ENCODE data around the gene CST3. TPM values are rescaled to one million over a fixed set of nuclear protein-coding genes. Genes with fewer than 3 reads are reported as not detected.
A peak's percentile ranks its signal among the peaks of the same experiment; 100 is the strongest.

The CST3 gene
- total RNA-seq, 1 donor from 2014 or later: 291 TPM

DNA sequence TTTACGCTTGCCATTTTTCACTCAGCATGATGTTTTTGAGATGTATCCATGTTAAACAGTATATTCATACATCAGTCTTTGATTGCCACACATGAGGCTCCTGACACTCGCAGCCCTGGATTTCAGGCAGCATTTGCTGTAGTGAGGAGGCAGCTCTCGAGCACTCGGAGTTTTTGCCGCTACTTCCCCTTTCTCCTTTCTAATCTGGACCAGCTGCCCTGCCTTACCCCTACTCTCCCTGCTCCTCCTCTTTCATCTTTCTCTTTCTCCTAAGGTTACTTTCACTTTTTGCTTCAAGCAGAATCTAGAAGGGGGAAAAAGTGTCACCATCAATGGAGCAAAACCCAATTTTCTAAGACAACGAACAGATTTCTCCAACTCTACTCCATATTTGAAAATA is 5.9 kb upstream of the CST3 start:
- Mint-ChIP-seq H3K36me3 (no peaks in the 10 kb centered on the region), H3K4me3 (no peak overlapping the region), H3K27me3 (no peaks in the 10 kb centered on the region), H3K4me1 (ENCODE audit: unreplicated experiment) (no peaks in the 10 kb centered on the region), H3K9me3 (no peaks in the 10 kb centered on the region), H3K27ac (no peak overlapping the region)
- TF ChIP-seq CTCF (conservative IDR thresholded peaks at IDR 0.05): no peak
- no peak for DNase-seq (ENCODE audit: extremely low spot score, unreplicated experiment)

GRCh38 chr20:23641936-23642751 is 4.4 kb upstream of the CST3 start:
- no peak for TF ChIP-seq CTCF (conservative IDR thresholded peaks at IDR 0.05)
- Mint-ChIP-seq H3K27ac (peak overlapping the region; percentile 51), H3K27me3 (no peaks in the 10 kb centered on the region), H3K4me1 (ENCODE audit: unreplicated experiment) (no peaks in the 10 kb centered on the region), H3K9me3 (no peaks in the 10 kb centered on the region), H3K4me3 (no peak overlapping the region), H3K36me3 (no peaks in the 10 kb centered on the region)
- DNase-seq (ENCODE audit: extremely low spot score, unreplicated experiment): no peak

DNA sequence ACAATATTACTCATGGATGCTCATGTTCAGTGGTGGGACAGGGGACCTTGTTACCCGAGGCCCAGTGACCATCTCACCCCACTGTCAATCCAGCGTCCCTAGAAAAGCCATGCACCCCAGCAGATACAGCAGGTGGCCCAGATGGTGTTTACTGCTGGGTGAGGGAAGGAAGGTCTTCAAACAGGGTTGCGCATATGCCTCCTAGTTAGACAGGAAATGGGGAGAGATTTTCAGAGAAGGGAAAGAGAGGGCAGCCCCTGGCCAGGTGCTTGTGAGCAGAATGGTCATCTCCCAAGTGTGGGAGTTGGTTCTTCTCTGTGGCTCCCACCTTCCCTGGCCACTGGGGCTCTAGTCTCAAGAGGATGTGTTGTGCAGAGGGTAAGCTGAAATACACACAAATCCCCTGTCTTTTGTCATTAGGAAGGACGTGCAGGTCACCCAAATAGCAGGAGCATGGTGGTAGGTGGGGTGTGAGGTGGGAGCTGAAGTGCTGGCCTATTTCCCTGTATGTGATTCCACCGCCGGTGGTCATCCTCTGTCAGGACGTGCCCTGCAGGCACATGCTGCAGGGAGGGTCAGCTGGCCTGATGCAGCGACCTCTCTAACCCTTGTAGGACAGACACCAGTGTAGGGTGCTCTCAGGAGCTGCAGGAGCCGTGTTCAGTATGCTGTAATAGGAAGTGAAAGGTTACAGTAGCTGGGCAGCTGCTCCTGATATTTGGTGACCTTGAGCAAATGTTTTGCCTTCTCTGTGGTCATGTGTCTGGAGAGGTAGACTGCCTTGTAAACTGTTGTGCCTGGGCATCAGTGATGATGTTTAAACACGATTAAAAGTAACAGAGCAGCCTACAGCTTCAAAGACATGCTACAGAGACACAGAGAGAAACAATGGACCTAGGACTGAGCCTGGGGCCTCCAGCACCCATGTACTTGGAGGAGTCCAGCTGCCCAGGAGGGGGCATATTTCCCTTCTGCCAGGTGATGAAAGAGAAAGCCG is 3.2 kb upstream of the CST3 start:
- Mint-ChIP-seq H3K4me1 (ENCODE audit: unreplicated experiment) (peaks cover 9% of the 10 kb centered on the region), H3K36me3 (no peaks in the 10 kb centered on the region), H3K9me3 (no peaks in the 10 kb centered on the region), H3K27ac (no peak overlapping the region), H3K27me3 (no peaks in the 10 kb centered on the region), H3K4me3 (no peak overlapping the region)
- no peak for TF ChIP-seq CTCF (conservative IDR thresholded peaks at IDR 0.05)
- DNase-seq (ENCODE audit: extremely low spot score, unreplicated experiment): no peak

- H3K9me3 Mint-ChIP-seq: no peaks in the 10 kb centered on the region
- DNase-seq (ENCODE audit: extremely low spot score, unreplicated experiment): no peak
- peak overlapping the region; percentile 65 for H3K27ac Mint-ChIP-seq
- H3K4me1 Mint-ChIP-seq (ENCODE audit: unreplicated experiment): peaks cover 9% of the 10 kb centered on the region
- H3K36me3 Mint-ChIP-seq: peaks cover under 1% of the 10 kb centered on the region
- no peak for TF ChIP-seq CTCF (conservative IDR thresholded peaks at IDR 0.05)
- H3K4me3 Mint-ChIP-seq: peak overlapping the region; percentile 61
- H3K27me3 Mint-ChIP-seq: no peaks in the 10 kb centered on the region
These were observed 2.4 kb upstream of the CST3 start for GRCh38 chr20:23640018-23640601.

DNA sequence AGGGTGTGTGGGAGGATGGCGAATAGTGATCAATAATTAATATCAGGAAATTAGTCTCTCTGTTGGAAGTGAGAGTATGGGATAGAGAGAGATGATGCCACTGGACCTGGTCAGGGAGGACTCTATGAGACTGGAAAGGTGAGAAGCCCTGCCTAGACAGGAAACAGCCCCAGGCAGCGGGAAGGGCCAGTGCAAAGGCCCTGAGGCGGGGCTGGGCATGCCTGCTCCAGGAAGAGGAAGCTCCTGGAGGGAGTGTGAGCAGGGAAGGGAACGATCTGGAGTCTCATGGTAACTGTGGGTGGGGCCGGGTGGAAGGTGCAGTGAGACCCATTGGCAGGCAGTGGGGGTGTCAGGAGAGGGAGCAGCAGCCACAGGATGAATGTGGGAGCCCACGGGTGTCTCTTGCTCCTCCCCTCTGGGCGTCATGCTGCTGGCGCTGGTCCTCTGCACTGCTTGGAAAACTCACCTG is 1.8 kb upstream of the CST3 start:
- Mint-ChIP-seq H3K36me3 (peaks cover 6% of the 10 kb centered on the region), H3K4me3 (peak overlapping the region; percentile 61), H3K27me3 (no peaks in the 10 kb centered on the region), H3K27ac (peak overlapping the region; percentile 65), H3K4me1 (ENCODE audit: unreplicated experiment) (peaks cover 9% of the 10 kb centered on the region), H3K9me3 (no peaks in the 10 kb centered on the region)
- DNase-seq (ENCODE audit: extremely low spot score, unreplicated experiment): no peak
- TF ChIP-seq CTCF (conservative IDR thresholded peaks at IDR 0.05): no peak
